WTC11 (cell line): ENCODE measurements around the gene GCSAM. TPM values are rescaled to one million over a fixed set of nuclear protein-coding genes. Genes with fewer than 3 reads are reported as not detected.

Source experiments
- ATAC-seq: fragments of 200-7000 bp; cut with Tn5 transposase; 2 replicates; pipeline ENCODE4 v1.10.0; 2021; ENCODE audit warnings: mild to moderate bottlenecking, moderate library complexity
- CTCF ChIA-PET: fragments of 300-600 bp; sonication (Branson Sonifier 250); formaldehyde crosslinking; loops from one replicate; lab custom pipeline; 2021; ENCODE audit warnings: antibody characterized with exemption; lab: Charles Lee
- POLR2A ChIA-PET: fragments of 350-600 bp; sonication (Branson Sonifier 250); formaldehyde crosslinking; loops from one replicate; lab custom pipeline; 2021; ENCODE audit warnings: antibody characterized with exemption; lab: Charles Lee
- DNase-seq: peaks from one replicate; pipeline ENCODE4 v3.0.0; 2021; ENCODE audit warnings: low spot score
- H3K27ac Mint-ChIP-seq: 2 replicates; pipeline ENCODE4 v1.8.0; 2021; ENCODE audit warnings: mixed read lengths
- H3K27me3 Mint-ChIP-seq: 2 replicates; pipeline ENCODE4 v1.8.0; 2021; ENCODE audit warnings: low read depth, mild to moderate bottlenecking, moderate library complexity, mixed read lengths
- H3K36me3 Mint-ChIP-seq: 2 replicates; pipeline ENCODE4 v1.8.0; 2021; ENCODE audit warnings: mixed read lengths
- H3K4me1 Mint-ChIP-seq: 2 replicates; pipeline ENCODE4 v1.8.0; 2022; ENCODE audit warnings: mixed read lengths
- H3K4me3 Mint-ChIP-seq: 2 replicates; pipeline ENCODE4 v1.8.0; 2021; ENCODE audit warnings: mild to moderate bottlenecking, moderate library complexity, mixed read lengths
- H3K9me3 Mint-ChIP-seq: 2 replicates; pipeline ENCODE4 v1.8.0; 2021; ENCODE audit warnings: mixed read lengths
- CBFB ChIP-seq: sonication (generic); formaldehyde crosslinking; IDR thresholded peaks from 2 replicates; pipeline ENCODE4 v1.8.1; 2022; ENCODE audit warnings: mild to moderate bottlenecking, low read depth, missing genetic modification reagents
- CREB1 ChIP-seq: sonication (generic); formaldehyde crosslinking; IDR thresholded peaks from 2 replicates; pipeline ENCODE4 v1.8.0; 2023; ENCODE audit warnings: mild to moderate bottlenecking, missing genetic modification reagents
- E2F5 ChIP-seq: sonication (generic); formaldehyde crosslinking; IDR thresholded peaks from 2 replicates; pipeline ENCODE4 v1.8.1; 2022; ENCODE audit warnings: mild to moderate bottlenecking, moderate library complexity, missing genetic modification reagents
- EMX1 ChIP-seq: fragments of 250-450 bp; sonication (Bioruptor Pico); IDR thresholded peaks from 2 replicates; pipeline ENCODE4 v1.8.0; 2021; ENCODE audit warnings: mild to moderate bottlenecking
- ESRRA ChIP-seq: sonication (generic); formaldehyde crosslinking; IDR thresholded peaks from 2 replicates; pipeline ENCODE4 v1.8.1; 2022; ENCODE audit warnings: mild to moderate bottlenecking, missing genetic modification reagents, borderline replicate concordance
- ETV6 ChIP-seq: sonication (generic); formaldehyde crosslinking; IDR thresholded peaks from 2 replicates; pipeline ENCODE4 v1.8.1; 2022; ENCODE audit warnings: mild to moderate bottlenecking, missing genetic modification reagents
- FOXP1 ChIP-seq: sonication (generic); formaldehyde crosslinking; IDR thresholded peaks from 2 replicates; pipeline ENCODE4 v1.8.0; 2022; ENCODE audit warnings: missing genetic modification reagents, mild to moderate bottlenecking, moderate library complexity, borderline replicate concordance
- FOXP4 ChIP-seq: sonication (generic); formaldehyde crosslinking; IDR thresholded peaks from 2 replicates; pipeline ENCODE4 v1.8.0; 2022; ENCODE audit warnings: mild to moderate bottlenecking, missing genetic modification reagents
- GABPB1 ChIP-seq: sonication (generic); formaldehyde crosslinking; IDR thresholded peaks from 2 replicates; pipeline ENCODE4 v1.8.1; 2023; ENCODE audit warnings: mild to moderate bottlenecking, missing genetic modification reagents
- GRHL2 ChIP-seq: fragments of 250-450 bp; sonication (Bioruptor Pico); IDR thresholded peaks from 2 replicates; pipeline ENCODE4 v1.8.0; 2022; ENCODE audit warnings: mild to moderate bottlenecking, moderate library complexity; ENCODE audit not compliant: insufficient replicate concordance, severe bottlenecking
- HMGA2 ChIP-seq: fragments of 250-450 bp; sonication (Bioruptor Pico); IDR thresholded peaks from 2 replicates; pipeline ENCODE4 v1.4.0; 2021; ENCODE audit warnings: mild to moderate bottlenecking, moderate library complexity
- MXD4 ChIP-seq: fragments of 250-450 bp; sonication (Bioruptor Pico); IDR thresholded peaks from 2 replicates; pipeline ENCODE4 v1.8.0; 2021; ENCODE audit warnings: mild to moderate bottlenecking, moderate library complexity, borderline replicate concordance
- MYBL2 ChIP-seq: sonication (generic); formaldehyde crosslinking; IDR thresholded peaks from 2 replicates; pipeline ENCODE4 v1.8.1; 2023; ENCODE audit warnings: mild to moderate bottlenecking, moderate library complexity, missing genetic modification reagents
- NFATC4 ChIP-seq: fragments of 250-450 bp; sonication (Bioruptor Pico); IDR thresholded peaks from 2 replicates; pipeline ENCODE4 v1.9.0; 2021; ENCODE audit warnings: mild to moderate bottlenecking
- SP1 ChIP-seq: sonication (generic); formaldehyde crosslinking; conservative IDR thresholded peaks from 2 replicates; pipeline ENCODE4 v1.8.1; 2022; ENCODE audit warnings: missing genetic modification reagents
- STAT6 ChIP-seq: sonication (generic); formaldehyde crosslinking; conservative IDR thresholded peaks from 2 replicates; pipeline ENCODE4 v1.8.1; 2023; ENCODE audit warnings: mild to moderate bottlenecking, low read depth, missing genetic modification reagents, moderate library complexity
- USF1 ChIP-seq: sonication (generic); formaldehyde crosslinking; IDR thresholded peaks from 2 replicates; pipeline ENCODE4 v1.8.0; 2022; ENCODE audit warnings: mild to moderate bottlenecking, missing genetic modification reagents
- ZNF138 ChIP-seq: sonication (generic); formaldehyde crosslinking; conservative IDR thresholded peaks from 2 replicates; pipeline ENCODE4 v1.8.1; 2022; ENCODE audit warnings: mild to moderate bottlenecking, moderate library complexity, missing genetic modification reagents
- ZNF232 ChIP-seq: sonication (generic); formaldehyde crosslinking; IDR thresholded peaks from 2 replicates; pipeline ENCODE4 v1.8.0; 2022; ENCODE audit warnings: mild to moderate bottlenecking, missing genetic modification reagents
- ZNF317 ChIP-seq: sonication (generic); formaldehyde crosslinking; IDR thresholded peaks from 2 replicates; pipeline ENCODE4 v1.8.1; 2023; ENCODE audit warnings: low read depth, mild to moderate bottlenecking, moderate library complexity, missing genetic modification reagents, borderline replicate concordance
- ZNF396 ChIP-seq: fragments of 250-450 bp; sonication (Bioruptor Pico); IDR thresholded peaks from 2 replicates; pipeline ENCODE4 v1.8.0; 2021; ENCODE audit warnings: mild to moderate bottlenecking, moderate library complexity, borderline replicate concordance
- ZNF416 ChIP-seq: fragments of 250-450 bp; sonication (Bioruptor Pico); IDR thresholded peaks from 2 replicates; pipeline ENCODE4 v1.9.0; 2021; ENCODE audit warnings: mild to moderate bottlenecking, inconsistent platforms
- total RNA-seq: library from RNA; stranded (reverse); gene quantifications from 3 replicates; pipeline ENCODE4 v1.2.3, GENCODE V29; 2021
- TF ChIP-seq, protein P1 (sequence below): sonication (generic); formaldehyde crosslinking; IDR thresholded peaks from 2 replicates; pipeline ENCODE4 v1.8.0; 2023; ENCODE audit warnings: missing genetic modification reagents
- TF ChIP-seq, protein P2 (sequence below): sonication (generic); formaldehyde crosslinking; IDR thresholded peaks from 2 replicates; pipeline ENCODE4 v1.8.1; 2023; ENCODE audit warnings: mild to moderate bottlenecking, missing genetic modification reagents, moderate library complexity
- TF ChIP-seq, protein P3 (sequence below): sonication (generic); formaldehyde crosslinking; IDR thresholded peaks from 2 replicates; pipeline ENCODE4 v1.8.0; 2022; ENCODE audit warnings: mild to moderate bottlenecking, missing genetic modification reagents

Gene GCSAM
- total RNA-seq, 1 experiment from 2014 or later = 0.17 TPM

DNA sequence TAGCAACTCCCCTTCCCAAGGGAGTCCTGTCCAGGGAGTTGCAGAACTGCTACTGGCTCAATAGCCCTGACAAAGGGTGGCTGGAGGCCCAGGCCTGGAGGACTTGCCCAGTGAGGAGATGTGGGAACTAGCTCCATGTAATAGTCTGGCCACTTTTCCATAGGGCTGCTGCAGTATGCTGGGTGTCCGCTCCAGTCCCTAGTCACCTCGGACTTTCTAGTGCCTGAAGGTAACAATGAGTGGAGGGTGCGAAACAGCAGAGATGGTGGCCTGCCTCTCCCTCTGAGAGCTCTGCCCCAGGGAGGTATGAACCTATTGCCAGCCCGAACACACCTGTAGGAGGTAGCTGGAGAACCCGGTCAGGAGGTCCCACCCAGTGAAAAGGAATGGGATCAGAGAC, 42.0 kb upstream of the GCSAM start:
- no peak for ATAC-seq
- Mint-ChIP-seq H3K36me3 (no peaks in the 10 kb centered on the region), H3K27ac (no peak overlapping the region), H3K4me3 (no peak overlapping the region), H3K9me3 (peaks cover 14% of the 10 kb centered on the region), H3K4me1 (no peaks in the 10 kb centered on the region), H3K27me3 (no peaks in the 10 kb centered on the region)
- ChIA-PET POLR2A (no interaction called here), CTCF (interaction anchor here (1.7 kb wide), 1 partner anchor 63 kb away, joined by 7 read pairs; no protein-coding TSS in a partner anchor)
- no peak for DNase-seq
- TF ChIP-seq MYBL2 (CRISPR knock-in tag) (no peak), USF1 (no peak), ZNF396 (CRISPR knock-in tag) (no peak), MXD4 (no peak), CBFB (no peak), HMGA2 (no peak), NFATC4 (CRISPR knock-in tag) (no peak), ZNF317 (CRISPR knock-in tag) (no peak), FOXP4 (CRISPR knock-in tag) (no peak), GABPB1 (no peak), EMX1 (CRISPR knock-in tag) (no peak)

DNA sequence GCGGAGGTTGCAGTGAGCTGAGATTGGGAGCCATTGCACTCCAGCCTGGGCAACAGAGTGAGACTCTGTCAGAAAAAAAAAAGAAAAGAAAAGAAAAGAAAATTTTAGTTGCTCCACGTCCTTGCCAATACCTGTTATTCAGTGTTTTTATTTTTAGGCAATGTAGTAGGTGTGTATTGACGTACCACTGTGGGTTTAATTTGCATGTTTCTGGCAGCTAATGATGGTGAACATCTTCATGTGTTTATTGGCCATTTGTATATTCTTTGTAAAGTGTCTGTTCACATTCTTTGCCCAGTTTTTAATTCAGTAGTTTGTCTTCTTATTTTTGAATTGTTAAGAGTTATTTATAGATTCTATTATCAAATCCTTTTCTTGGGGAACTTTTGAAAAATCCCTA, 38.1 kb upstream of the GCSAM start:
- CTCF ChIA-PET = no interaction called here
- Mint-ChIP-seq H3K27me3 (no peaks in the 10 kb centered on the region), H3K4me1 (peaks cover 4% of the 10 kb centered on the region)

DNA sequence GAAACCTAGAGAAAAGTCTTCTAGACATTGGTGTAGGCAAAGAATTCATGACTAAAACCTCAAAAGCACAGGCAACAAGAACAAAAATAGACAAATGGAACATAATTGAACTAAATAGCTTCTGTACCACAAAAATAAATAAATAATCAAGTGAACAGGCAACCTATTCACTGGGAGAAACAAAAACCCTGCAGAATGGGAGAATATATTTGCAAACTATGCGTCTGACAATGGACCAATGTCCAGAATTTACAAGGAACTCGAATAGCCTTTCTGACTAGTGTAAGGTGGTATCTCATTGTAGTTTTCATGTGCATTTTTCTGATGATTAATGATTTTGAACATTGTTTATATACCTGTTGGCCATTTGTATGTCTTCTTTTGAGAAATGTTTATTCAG, 37.0 kb upstream of the GCSAM start:
- ATAC-seq = no peak
- TF ChIP-seq ZNF416 (CRISPR knock-in tag) (no peak), USF1 (no peak), GRHL2 (CRISPR knock-in tag) (no peak), ZNF138 (CRISPR knock-in tag) (no peak), CREB1 (CRISPR knock-in tag) (no peak), STAT6 (CRISPR knock-in tag) (no peak), ZNF232 (CRISPR knock-in tag) (no peak), CBFB (no peak)
- TF ChIP-seq, protein P1, sequence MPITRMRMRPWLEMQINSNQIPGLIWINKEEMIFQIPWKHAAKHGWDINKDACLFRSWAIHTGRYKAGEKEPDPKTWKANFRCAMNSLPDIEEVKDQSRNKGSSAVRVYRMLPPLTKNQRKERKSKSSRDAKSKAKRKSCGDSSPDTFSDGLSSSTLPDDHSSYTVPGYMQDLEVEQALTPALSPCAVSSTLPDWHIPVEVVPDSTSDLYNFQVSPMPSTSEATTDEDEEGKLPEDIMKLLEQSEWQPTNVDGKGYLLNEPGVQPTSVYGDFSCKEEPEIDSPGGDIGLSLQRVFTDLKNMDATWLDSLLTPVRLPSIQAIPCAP (CRISPR knock-in tag) = no peak

More for the DNA sequence above, 38.1 kb upstream of the GCSAM start:
- TF ChIP-seq, protein P2, sequence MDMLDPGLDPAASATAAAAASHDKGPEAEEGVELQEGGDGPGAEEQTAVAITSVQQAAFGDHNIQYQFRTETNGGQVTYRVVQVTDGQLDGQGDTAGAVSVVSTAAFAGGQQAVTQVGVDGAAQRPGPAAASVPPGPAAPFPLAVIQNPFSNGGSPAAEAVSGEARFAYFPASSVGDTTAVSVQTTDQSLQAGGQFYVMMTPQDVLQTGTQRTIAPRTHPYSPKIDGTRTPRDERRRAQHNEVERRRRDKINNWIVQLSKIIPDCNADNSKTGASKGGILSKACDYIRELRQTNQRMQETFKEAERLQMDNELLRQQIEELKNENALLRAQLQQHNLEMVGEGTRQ (CRISPR knock-in tag) = no peak
- TF ChIP-seq, protein P3, sequence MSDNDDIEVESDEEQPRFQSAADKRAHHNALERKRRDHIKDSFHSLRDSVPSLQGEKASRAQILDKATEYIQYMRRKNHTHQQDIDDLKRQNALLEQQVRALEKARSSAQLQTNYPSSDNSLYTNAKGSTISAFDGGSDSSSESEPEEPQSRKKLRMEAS = no peak
- TF ChIP-seq ETV6 (no peak), ESRRA (no peak), E2F5 (CRISPR knock-in tag) (no peak), SP1 (CRISPR knock-in tag) (no peak), FOXP1 (no peak)
- POLR2A ChIA-PET = no interaction called here
- Mint-ChIP-seq H3K9me3 (peaks cover 17% of the 10 kb centered on the region), H3K4me3 (no peak overlapping the region), H3K27ac (no peak overlapping the region), H3K36me3 (peaks cover 2% of the 10 kb centered on the region)
- DNase-seq = no peak
- no peak for ATAC-seq

More for the DNA sequence above, 37.0 kb upstream of the GCSAM start:
- H3K4me1 Mint-ChIP-seq = peaks cover 4% of the 10 kb centered on the region
- H3K36me3 Mint-ChIP-seq = peaks cover 12% of the 10 kb centered on the region
- CTCF ChIA-PET = no interaction called here
- no peaks in the 10 kb centered on the region for H3K27me3 Mint-ChIP-seq
- H3K27ac Mint-ChIP-seq = no peak overlapping the region
- no peak overlapping the region for H3K4me3 Mint-ChIP-seq
- H3K9me3 Mint-ChIP-seq = peaks cover 23% of the 10 kb centered on the region
- POLR2A ChIA-PET = no interaction called here
- no peak for DNase-seq
